ENCODE results near the gene CENPB. TPM values are rescaled to one million over a fixed set of nuclear protein-coding genes. Genes with fewer than 3 reads are reported as not detected.

CENPB gene
- total and polyA plus RNA-seq, 2 donors: 36.2 to 36.8 TPM

- Histone ChIP-seq H3K9me3 (ENCODE audit: control insufficient read depth in 2 of 2, insufficient read depth in 1 of 2, low read length in 1 of 2) (peaks cover 0 to 2% of the 10 kb centered on the region in 2 donors), H3K4me1 (ENCODE audit: control insufficient read depth in 2 of 2, insufficient read depth in 2 of 2, low read length in 2 of 2) (peaks cover under 1 to 3% of the 10 kb centered on the region in 2 donors), H3K27ac (ENCODE audit: low read depth in 1 of 2, low read length in 1 of 2) (no peak overlapping the region), H3K36me3 (ENCODE audit: control insufficient read depth in 2 of 2, insufficient read depth in 2 of 2, low read length in 1 of 2) (no peaks in the 10 kb centered on the region), H3K27me3 (ENCODE audit: control insufficient read depth in 2 of 2, insufficient read depth in 1 of 2, low read length in 1 of 2) (peaks cover 9 to 69% of the 10 kb centered on the region in 2 donors), H3K4me3 (ENCODE audit: low read length in 2 of 2) (no peak overlapping the region)
- DNase-seq (ENCODE audit: low read depth in 6 of 9, low spot score in 9 of 9): peak in 2 of 9 donors; percentile 32 to 37
- WGBS: 69% methylated on average over 72 of the region's 72 CpGs
Observed at GRCh38 chr20:3749689-3750531, 36.6 kb downstream of the CENPB start.

- no peak for DNase-seq (ENCODE audit: low read depth in 6 of 9, low spot score in 9 of 9)
- Histone ChIP-seq H3K4me3 (ENCODE audit: low read length in 2 of 2) (no peak overlapping the region), H3K27ac (ENCODE audit: low read depth in 1 of 2, low read length in 1 of 2) (no peak overlapping the region), H3K27me3 (ENCODE audit: control insufficient read depth in 2 of 2, insufficient read depth in 1 of 2, low read length in 1 of 2) (peaks cover 9 to 75% of the 10 kb centered on the region in 2 donors), H3K9me3 (ENCODE audit: control insufficient read depth in 2 of 2, insufficient read depth in 1 of 2, low read length in 1 of 2) (peaks cover 0 to 2% of the 10 kb centered on the region in 2 donors), H3K4me1 (ENCODE audit: control insufficient read depth in 2 of 2, insufficient read depth in 2 of 2, low read length in 2 of 2) (peaks cover 3% of the 10 kb centered on the region in 2 donors), H3K36me3 (ENCODE audit: control insufficient read depth in 2 of 2, insufficient read depth in 2 of 2, low read length in 1 of 2) (no peaks in the 10 kb centered on the region)
- 90% methylated on average over 24 of the region's 24 CpGs for WGBS
Observed at GRCh38 chr20:3749087-3749688, 37.4 kb downstream of the CENPB start.

GRCh38 chr20:3748073-3748472 lies 38.5 kb downstream of the CENPB start:
- Histone ChIP-seq H3K27ac (ENCODE audit: low read depth in 1 of 2, low read length in 1 of 2) (no peak overlapping the region), H3K9me3 (ENCODE audit: control insufficient read depth in 2 of 2, insufficient read depth in 1 of 2, low read length in 1 of 2) (peaks cover 0 to 2% of the 10 kb centered on the region in 2 donors), H3K4me3 (ENCODE audit: low read length in 2 of 2) (no peak overlapping the region), H3K36me3 (ENCODE audit: control insufficient read depth in 2 of 2, insufficient read depth in 2 of 2, low read length in 1 of 2) (no peaks in the 10 kb centered on the region), H3K27me3 (ENCODE audit: control insufficient read depth in 2 of 2, insufficient read depth in 1 of 2, low read length in 1 of 2) (peaks cover 9 to 77% of the 10 kb centered on the region in 2 donors), H3K4me1 (ENCODE audit: control insufficient read depth in 2 of 2, insufficient read depth in 2 of 2, low read length in 2 of 2) (peaks cover 3% of the 10 kb centered on the region in 2 donors)
- WGBS: 96% methylated on average over 16 of the region's 16 CpGs
- DNase-seq (ENCODE audit: low read depth in 6 of 9, low spot score in 9 of 9): no peak

- Histone ChIP-seq H3K9me3 (ENCODE audit: control insufficient read depth in 2 of 2, insufficient read depth in 1 of 2, low read length in 1 of 2) (peaks cover 0 to 2% of the 10 kb centered on the region in 2 donors), H3K27me3 (ENCODE audit: control insufficient read depth in 2 of 2, insufficient read depth in 1 of 2, low read length in 1 of 2) (peaks cover 9 to 72% of the 10 kb centered on the region in 2 donors), H3K4me1 (ENCODE audit: control insufficient read depth in 2 of 2, insufficient read depth in 2 of 2, low read length in 2 of 2) (peaks cover 3% of the 10 kb centered on the region in 2 donors), H3K27ac (ENCODE audit: low read depth in 1 of 2, low read length in 1 of 2) (no peak overlapping the region), H3K36me3 (ENCODE audit: control insufficient read depth in 2 of 2, insufficient read depth in 2 of 2, low read length in 1 of 2) (no peaks in the 10 kb centered on the region), H3K4me3 (ENCODE audit: low read length in 2 of 2) (no peak overlapping the region)
- no peak for DNase-seq (ENCODE audit: low read depth in 6 of 9, low spot score in 9 of 9)
- WGBS: 98% methylated on average over 2 of the region's 2 CpGs
Observed at GRCh38 chr20:3747471-3747870, 39.1 kb downstream of the CENPB start.

GRCh38 chr20:3745686-3746173 lies 40.8 kb downstream of the CENPB start:
- WGBS: 90% methylated on average over 11 of the region's 11 CpGs
- Histone ChIP-seq H3K9me3 (ENCODE audit: control insufficient read depth in 2 of 2, insufficient read depth in 1 of 2, low read length in 1 of 2) (peaks cover 0 to 2% of the 10 kb centered on the region in 2 donors), H3K36me3 (ENCODE audit: control insufficient read depth in 2 of 2, insufficient read depth in 2 of 2, low read length in 1 of 2) (no peaks in the 10 kb centered on the region), H3K4me3 (ENCODE audit: low read length in 2 of 2) (no peak overlapping the region), H3K4me1 (ENCODE audit: control insufficient read depth in 2 of 2, insufficient read depth in 2 of 2, low read length in 2 of 2) (peaks cover 0 to 3% of the 10 kb centered on the region in 2 donors), H3K27me3 (ENCODE audit: control insufficient read depth in 2 of 2, insufficient read depth in 1 of 2, low read length in 1 of 2) (peaks cover 2 to 54% of the 10 kb centered on the region in 2 donors), H3K27ac (ENCODE audit: low read depth in 1 of 2, low read length in 1 of 2) (no peak overlapping the region)
- DNase-seq (ENCODE audit: low read depth in 6 of 9, low spot score in 9 of 9): no peak

GRCh38 chr20:3744806-3745685 lies 41.5 kb downstream of the CENPB start:
- H3K9me3 ChIP-seq (ENCODE audit: control insufficient read depth in 2 of 2, insufficient read depth in 1 of 2, low read length in 1 of 2): peaks cover 0 to 2% of the 10 kb centered on the region in 2 donors
- H3K27ac ChIP-seq (ENCODE audit: low read depth in 1 of 2, low read length in 1 of 2): no peak overlapping the region
- H3K4me1 ChIP-seq (ENCODE audit: control insufficient read depth in 2 of 2, insufficient read depth in 2 of 2, low read length in 2 of 2): peaks cover 0 to 3% of the 10 kb centered on the region in 2 donors
- DNase-seq (ENCODE audit: low read depth in 6 of 9, low spot score in 9 of 9): peak in 2 of 9 donors; percentile 21 to 35
- H3K4me3 ChIP-seq (ENCODE audit: low read length in 2 of 2): no peak overlapping the region
- no peaks in the 10 kb centered on the region for H3K36me3 ChIP-seq (ENCODE audit: control insufficient read depth in 2 of 2, insufficient read depth in 2 of 2, low read length in 1 of 2)
- 48% methylated on average over 45 of the region's 45 CpGs for WGBS
- peaks cover 2 to 47% of the 10 kb centered on the region in 2 donors for H3K27me3 ChIP-seq (ENCODE audit: control insufficient read depth in 2 of 2, insufficient read depth in 1 of 2, low read length in 1 of 2)

GRCh38 chr20:3744037-3744436 lies 42.5 kb downstream of the CENPB start:
- DNase-seq (ENCODE audit: low read depth in 6 of 9, low spot score in 9 of 9): no peak
- 89% methylated on average over 1 of the region's 1 CpG for WGBS
- Histone ChIP-seq H3K4me3 (ENCODE audit: low read length in 2 of 2) (no peak overlapping the region), H3K36me3 (ENCODE audit: control insufficient read depth in 2 of 2, insufficient read depth in 2 of 2, low read length in 1 of 2) (no peaks in the 10 kb centered on the region), H3K9me3 (ENCODE audit: control insufficient read depth in 2 of 2, insufficient read depth in 1 of 2, low read length in 1 of 2) (peaks cover 0 to 2% of the 10 kb centered on the region in 2 donors), H3K27me3 (ENCODE audit: control insufficient read depth in 2 of 2, insufficient read depth in 1 of 2, low read length in 1 of 2) (peaks cover 2 to 38% of the 10 kb centered on the region in 2 donors), H3K4me1 (ENCODE audit: control insufficient read depth in 2 of 2, insufficient read depth in 2 of 2, low read length in 2 of 2) (peaks cover 0 to 3% of the 10 kb centered on the region in 2 donors), H3K27ac (ENCODE audit: low read depth in 1 of 2, low read length in 1 of 2) (no peak overlapping the region)

- Histone ChIP-seq H3K27me3 (ENCODE audit: control insufficient read depth in 2 of 2, insufficient read depth in 1 of 2, low read length in 1 of 2) (peaks cover 0 to 30% of the 10 kb centered on the region in 2 donors), H3K4me1 (ENCODE audit: control insufficient read depth in 2 of 2, insufficient read depth in 2 of 2, low read length in 2 of 2) (peaks cover 0 to 3% of the 10 kb centered on the region in 2 donors), H3K27ac (ENCODE audit: low read depth in 1 of 2, low read length in 1 of 2) (no peak overlapping the region), H3K4me3 (ENCODE audit: low read length in 2 of 2) (no peak overlapping the region), H3K9me3 (ENCODE audit: control insufficient read depth in 2 of 2, insufficient read depth in 1 of 2, low read length in 1 of 2) (peaks cover 0 to 2% of the 10 kb centered on the region in 2 donors), H3K36me3 (ENCODE audit: control insufficient read depth in 2 of 2, insufficient read depth in 2 of 2, low read length in 1 of 2) (no peaks in the 10 kb centered on the region)
- no peak for DNase-seq (ENCODE audit: low read depth in 6 of 9, low spot score in 9 of 9)
- WGBS: 73% methylated on average over 2 of the region's 2 CpGs
Observed at GRCh38 chr20:3743251-3743650, 43.3 kb downstream of the CENPB start.
